Osteoblast (primary cell): ENCODE data around the gene PDCD2L. TPM values are rescaled to one million over a fixed set of nuclear protein-coding genes. Genes with fewer than 3 reads are reported as not detected.

Experiments used
- DNase-seq: peaks from one replicate; pipeline ENCODE4 v3.0.0; 2011; ENCODE audit warnings: low spot score, mixed read lengths; ENCODE audit not compliant: insufficient read length; ENCODE audit errors: missing footprints
- H2AFZ ChIP-seq: 2 replicates; pipeline ENCODE4 v1.6.0; 2011; ENCODE audit warnings: mild to moderate bottlenecking, low read length
- H3K27ac ChIP-seq: 2 replicates; pipeline ENCODE4 v1.5.1; 2011; ENCODE audit warnings: mild to moderate bottlenecking, low read depth, low read length, moderate library complexity
- H3K27me3 ChIP-seq: 2 replicates; pipeline ENCODE4 v1.6.0; 2012; ENCODE audit warnings: mild to moderate bottlenecking, control low read depth, inconsistent platforms, low read length, moderate library complexity; ENCODE audit not compliant: insufficient read depth
- H3K36me3 ChIP-seq: 2 replicates; pipeline ENCODE4 v1.5.1; 2011; ENCODE audit warnings: mild to moderate bottlenecking, low read length, control low read depth, moderate library complexity; ENCODE audit not compliant: insufficient read depth
- H3K4me1 ChIP-seq: 2 replicates; pipeline ENCODE4 v1.5.1; 2011; ENCODE audit warnings: mild to moderate bottlenecking, low read length, control low read depth, moderate library complexity; ENCODE audit not compliant: insufficient read depth
- H3K4me2 ChIP-seq: 2 replicates; pipeline ENCODE4 v1.6.0; 2011; ENCODE audit warnings: mild to moderate bottlenecking, low read length; ENCODE audit not compliant: insufficient read depth
- H3K4me3 ChIP-seq: fragments of 200-600 bp; sonication (generic); 3 replicates; pipeline ENCODE4 v1.5.1; 2012; ENCODE audit warnings: mild to moderate bottlenecking, low read length, inconsistent platforms; ENCODE audit not compliant: insufficient read depth
- H3K79me2 ChIP-seq: 2 replicates; pipeline ENCODE4 v1.6.0; 2012; ENCODE audit warnings: mild to moderate bottlenecking, low read length, control low read depth, inconsistent platforms; ENCODE audit not compliant: insufficient read depth
- H3K9me3 ChIP-seq: 2 replicates; pipeline ENCODE4 v1.5.1; 2011; ENCODE audit warnings: low read depth, low read length, control low read depth
- H4K20me1 ChIP-seq: 2 replicates; pipeline ENCODE4 v1.6.0; 2012; ENCODE audit warnings: mild to moderate bottlenecking, low read length, control low read depth; ENCODE audit not compliant: insufficient read depth
- CTCF ChIP-seq: IDR thresholded peaks from 2 replicates; pipeline ENCODE4 v1.5.1; 2011; ENCODE audit warnings: mild to moderate bottlenecking, low read depth, low read length, moderate library complexity; ENCODE audit errors: extremely low read depth
- total RNA-seq: library from RNA; depleted of rRNA; stranded (reverse); fragments of >200 nt; gene quantifications from 2 replicates; pipeline ENCODE4 v1.2.3, GENCODE V29; 2012

Gene PDCD2L
- total RNA-seq, 1 donor: 10.5 TPM

- no peaks in the 10 kb centered on the region for H3K27me3 ChIP-seq
- no peak overlapping the region for H3K4me3 ChIP-seq
- peak; percentile 71 for TF ChIP-seq CTCF
- H3K79me2 ChIP-seq: peaks cover 81% of the 10 kb centered on the region
- H4K20me1 ChIP-seq: peaks cover 55% of the 10 kb centered on the region
- peaks cover 39% of the 10 kb centered on the region for H3K36me3 ChIP-seq
- no peaks in the 10 kb centered on the region for H3K9me3 ChIP-seq
- H3K4me2 ChIP-seq: peak overlapping the region; percentile 100
- peak overlapping the region; percentile 71 for H3K27ac ChIP-seq
- peaks cover 29% of the 10 kb centered on the region for H3K4me1 ChIP-seq
- H2AFZ ChIP-seq: no peak overlapping the region
- DNase-seq: peak; percentile 95
Observed at GRCh38 chr19:34430738-34431625, 26.8 kb downstream of the PDCD2L start.

GRCh38 chr19:34431681-34432402 lies 27.6 kb downstream of the PDCD2L start:
- H3K4me2 ChIP-seq: peak overlapping the region; percentile 100
- H2AFZ ChIP-seq: no peak overlapping the region
- no peak overlapping the region for H3K4me3 ChIP-seq
- peaks cover 47% of the 10 kb centered on the region for H3K36me3 ChIP-seq
- peak overlapping the region; percentile 71 for H3K27ac ChIP-seq
- H3K4me1 ChIP-seq: peaks cover 32% of the 10 kb centered on the region
- H3K9me3 ChIP-seq: no peaks in the 10 kb centered on the region
- peaks cover 55% of the 10 kb centered on the region for H4K20me1 ChIP-seq
- H3K27me3 ChIP-seq: no peaks in the 10 kb centered on the region
- peak; percentile 63 for DNase-seq
- no peak for TF ChIP-seq CTCF
- peaks cover 84% of the 10 kb centered on the region for H3K79me2 ChIP-seq

GRCh38 chr19:34432797-34433196 lies 28.6 kb downstream of the PDCD2L start:
- peaks cover 55% of the 10 kb centered on the region for H3K36me3 ChIP-seq
- no peak overlapping the region for H3K4me3 ChIP-seq
- no peaks in the 10 kb centered on the region for H3K9me3 ChIP-seq
- H3K27ac ChIP-seq: peak overlapping the region; percentile 71
- H3K4me2 ChIP-seq: no peak overlapping the region
- no peaks in the 10 kb centered on the region for H3K27me3 ChIP-seq
- no peak for TF ChIP-seq CTCF
- H4K20me1 ChIP-seq: peaks cover 55% of the 10 kb centered on the region
- peaks cover 92% of the 10 kb centered on the region for H3K79me2 ChIP-seq
- no peak for DNase-seq
- peaks cover 30% of the 10 kb centered on the region for H3K4me1 ChIP-seq
- no peak overlapping the region for H2AFZ ChIP-seq

GRCh38 chr19:34436716-34437115 lies 32.5 kb downstream of the PDCD2L start:
- no peak overlapping the region for H2AFZ ChIP-seq
- no peak overlapping the region for H3K4me3 ChIP-seq
- peaks cover 30% of the 10 kb centered on the region for H4K20me1 ChIP-seq
- peaks cover 4% of the 10 kb centered on the region for H3K4me1 ChIP-seq
- no peaks in the 10 kb centered on the region for H3K9me3 ChIP-seq
- no peaks in the 10 kb centered on the region for H3K27me3 ChIP-seq
- no peak overlapping the region for H3K4me2 ChIP-seq
- peaks cover 83% of the 10 kb centered on the region for H3K36me3 ChIP-seq
- no peak for DNase-seq
- peak overlapping the region; percentile 39 for H3K27ac ChIP-seq
- peaks cover 85% of the 10 kb centered on the region for H3K79me2 ChIP-seq
- TF ChIP-seq CTCF: no peak
